Transverse colon (tissue), 4 donors: ENCODE results near the gene RNF121. TPM values are rescaled to one million over a fixed set of nuclear protein-coding genes. Genes with fewer than 3 reads are reported as not detected.
A peak's percentile ranks its signal among the peaks of the same experiment; 100 is the strongest.

Source experiments
- DNase-seq: peaks from one replicate; pipeline ENCODE4 v3.0.0-alpha.2; 2019
- H3K27ac ChIP-seq, 4 donors: fragments of 200-600 bp; sonication (generic); 2 replicates each; pipeline ENCODE4 v1.5.1; 2016 to 2018; ENCODE audit warnings: inconsistent platforms in 4 of 4
- H3K27me3 ChIP-seq: fragments of 200-600 bp; sonication (generic); 2 replicates; pipeline ENCODE4 v1.5.1; 2017; ENCODE audit warnings: inconsistent platforms
- H3K36me3 ChIP-seq, 4 donors: fragments of 200-600 bp; sonication (generic); 2 replicates each; pipeline ENCODE4 v1.5.1; 2017 to 2019; ENCODE audit warnings: inconsistent platforms in 4 of 4
- H3K4me1 ChIP-seq, 4 donors: fragments of 200-600 bp; sonication (generic); 2 replicates each; pipeline ENCODE4 v1.5.1; 2017 to 2020; ENCODE audit warnings: inconsistent platforms in 4 of 4
- H3K4me3 ChIP-seq, 4 donors: fragments of 200-600 bp; sonication (generic); 1 replicate in 1 of 4; 2 replicates in 3 of 4; pipeline versions ENCODE4 v1.5.1 to v1.6.1; 2017 to 2019; ENCODE audit warnings: inconsistent platforms in 4 of 4
- H3K9me3 ChIP-seq, 2 donors: fragments of 200-600 bp; sonication (generic); 2 replicates each; pipeline ENCODE4 v1.5.1; 2017 to 2019; ENCODE audit warnings: inconsistent platforms in 2 of 2
- CTCF ChIP-seq, 5 experiments: fragments of 200-600 bp in 3 of 5; fragments of 450-650 bp in 2 of 5; sonication (generic) in 3 of 5; IDR thresholded peaks; 1 replicate in 2 of 5; 2 replicates in 3 of 5; pipeline ENCODE4 v1.5.1; 2016 to 2017; ENCODE audit warnings: antibody characterized with exemption in 5 of 5, inconsistent platforms in 3 of 5, mild to moderate bottlenecking in 2 of 5, moderate library complexity in 1 of 5
- EP300 ChIP-seq: sonication (generic); formaldehyde crosslinking; IDR thresholded peaks from one replicate; pipeline ENCODE4 v1.6.1; 2017; ENCODE audit warnings: antibody characterized with exemption, low read depth
- POLR2A ChIP-seq: fragments of 450-650 bp; IDR thresholded peaks from one replicate; pipeline ENCODE4 v1.6.1; 2016; ENCODE audit warnings: antibody characterized with exemption, mild to moderate bottlenecking, moderate library complexity
- POLR2AphosphoS5 ChIP-seq, 3 donors: sonication (generic); formaldehyde crosslinking; IDR thresholded peaks; one replicate each; pipeline ENCODE4 v1.6.1; 2016; ENCODE audit warnings: antibody characterized with exemption in 3 of 3
- WGBS, 2 donors: methylation state at CpG; one replicate each; pipeline ENCODE4 v1.1.5; 2018; ENCODE audit warnings: low coverage in 1 of 2; 5-methylcytosine and 5-hydroxymethylcytosine counted together
- in situ Hi-C, 4 donors: fragments of 200-750 bp; cut with MboI; loops; one replicate each; pipeline versions ENCODE4 v1.15.0 to v1.15.1; 2017; ENCODE audit warnings: low sequenced_read_pairs in 3 of 4, low pct_ligation_motif_present in 1 of 4, low pct_unique_long_range_greater_than_20kb in 1 of 4
- intact Hi-C: fragments of 100-400 bp; cut with DNase I; formaldehyde crosslinking; loops from one replicate; pipeline ENCODE4 v1.15.1; 2023; ENCODE audit warnings: low total_unique reads
- total RNA-seq, 4 donors: library from RNA; depleted of rRNA; stranded (reverse); fragments of >200 nt; gene quantifications; one replicate each; pipeline ENCODE4 v1.1.0, GENCODE V29; 2016

Gene RNF121
- total RNA-seq, 4 donors from 2014 or later = 9.7 to 38.6 (median 31.4) TPM

DNA sequence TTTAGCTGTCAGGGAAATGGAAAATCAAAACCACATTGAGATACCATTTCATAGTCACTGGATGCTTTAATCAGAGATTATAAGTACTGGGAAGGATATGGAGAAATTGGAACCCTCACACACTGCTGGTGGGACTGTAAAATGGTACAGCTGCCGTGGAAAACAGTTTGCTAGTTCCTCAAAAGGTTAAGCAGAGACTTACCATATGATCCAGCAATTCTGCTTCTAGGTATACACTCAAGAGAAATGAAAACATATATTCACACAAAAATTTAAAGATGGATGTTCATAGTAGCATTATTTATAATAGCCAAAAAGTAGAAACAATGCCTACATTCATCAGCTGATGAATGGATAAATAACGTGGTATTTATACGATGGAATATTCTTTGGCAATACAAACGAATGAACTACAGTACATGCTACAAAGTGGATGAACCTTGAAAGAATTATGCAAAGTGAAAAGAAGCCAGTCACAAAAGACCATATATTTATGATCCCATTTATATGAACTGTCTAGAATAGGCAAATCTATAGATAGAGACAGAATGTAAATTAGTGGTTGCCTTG is 23.0 kb downstream of the RNF121 start:
- Histone ChIP-seq H3K9me3 (no peaks in the 10 kb centered on the region), H3K36me3 (no peaks in the 10 kb centered on the region), H3K4me1 (peaks cover 11 to 24% (median 18%) of the 10 kb centered on the region in 4 donors), H3K4me3 (no peak overlapping the region), H3K27ac (no peak overlapping the region), H3K27me3 (no peaks in the 10 kb centered on the region)
- WGBS, 2 donors = 69 to 80% methylated on average over 3 to 4 of the region's 4 CpGs
- DNase-seq = no peak
- TF ChIP-seq POLR2A (no peak), EP300 (no peak), POLR2AphosphoS5 (IDR thresholded peaks at IDR 0.05) (no peak), CTCF (IDR thresholded peaks at IDR 0.05) (no peak)
- intact Hi-C loops (no loop called here), in situ Hi-C loops (no loop called here)

- in situ Hi-C loops = no loop called here
- Histone ChIP-seq H3K36me3 (peaks cover 0 to 4% (median 0%) of the 10 kb centered on the region in 4 donors), H3K9me3 (no peaks in the 10 kb centered on the region)
These were observed 27.1 kb downstream of the RNF121 start for GRCh38 chr11:71955898-71956456.

GRCh38 chr11:71962428-71963038 is 33.7 kb downstream of the RNF121 start:
- no peaks in the 10 kb centered on the region for H3K9me3 ChIP-seq
- in situ Hi-C loops (no loop called here), intact Hi-C loops (no loop called here)
- peak overlapping the region in 3 of 4 donors; percentile 17 to 36 (median 19) for H3K27ac ChIP-seq
- 49 to 62% methylated on average over 2 of the region's 2 CpGs for WGBS, 2 donors
- H3K36me3 ChIP-seq = peaks cover 0 to 12% (median 2%) of the 10 kb centered on the region in 4 donors
- no peak overlapping the region for H3K4me3 ChIP-seq
- peaks cover 0 to 6% (median 0%) of the 10 kb centered on the region in 4 donors for H3K4me1 ChIP-seq
- DNase-seq = no peak
- no peaks in the 10 kb centered on the region for H3K27me3 ChIP-seq
- no peak for TF ChIP-seq CTCF (IDR thresholded peaks at IDR 0.05)
- no peak for TF ChIP-seq POLR2AphosphoS5 (IDR thresholded peaks at IDR 0.05)
- TF ChIP-seq POLR2A = no peak
- TF ChIP-seq EP300 = no peak

More at GRCh38 chr11:71955898-71956456, 27.1 kb downstream of the RNF121 start:
- intact Hi-C loops = no loop called here
- DNase-seq = no peak
- no peaks in the 10 kb centered on the region for H3K4me1 ChIP-seq
- H3K27me3 ChIP-seq = no peaks in the 10 kb centered on the region
- H3K4me3 ChIP-seq = no peak overlapping the region
- 55 to 69% methylated on average over 3 of the region's 3 CpGs for WGBS, 2 donors
- no peak for TF ChIP-seq CTCF (IDR thresholded peaks at IDR 0.05)
- no peak for TF ChIP-seq POLR2AphosphoS5 (IDR thresholded peaks at IDR 0.05)
- TF ChIP-seq POLR2A = no peak
- no peak for TF ChIP-seq EP300
- H3K27ac ChIP-seq = no peak overlapping the region

GRCh38 chr11:71963468-71963867 is 34.6 kb downstream of the RNF121 start:
- DNase-seq = no peak
- TF ChIP-seq POLR2A = no peak
- TF ChIP-seq CTCF (IDR thresholded peaks at IDR 0.05) = no peak
- TF ChIP-seq POLR2AphosphoS5 (IDR thresholded peaks at IDR 0.05) = no peak
- TF ChIP-seq EP300 = no peak
- Histone ChIP-seq H3K9me3 (no peaks in the 10 kb centered on the region), H3K27ac (no peak overlapping the region), H3K36me3 (peaks cover 0 to 12% (median 4%) of the 10 kb centered on the region in 4 donors), H3K27me3 (no peaks in the 10 kb centered on the region), H3K4me1 (peaks cover 0 to 6% (median 0%) of the 10 kb centered on the region in 4 donors), H3K4me3 (no peak overlapping the region)
- WGBS, 2 donors = 93 to 95% methylated on average over 5 to 8 of the region's 8 CpGs
- in situ Hi-C loops = no loop called here
- intact Hi-C loops = no loop called here
